ENCODE results near the gene PSORS1C1. TPM values are rescaled to one million over a fixed set of nuclear protein-coding genes. Genes with fewer than 3 reads are reported as not detected.

The PSORS1C1 gene
- total and polyA plus RNA-seq, 4 donors: 1.1 to 10.8 (median 2.5) TPM

GRCh38 chr6:31149827-31150447 lies 35.3 kb downstream of the PSORS1C1 start:
- 92 to 96% methylated on average over 6 of the region's 6 CpGs for WGBS, 2 donors
- Histone ChIP-seq H3K9me3 (ENCODE audit: control insufficient read depth in 4 of 4, insufficient read depth in 3 of 4, low read length in 3 of 4) (no peaks in the 10 kb centered on the region), H3K36me3 (ENCODE audit: control insufficient read depth in 4 of 4, insufficient read depth in 4 of 4, low read length in 4 of 4) (peaks cover 0 to 11% (median 9%) of the 10 kb centered on the region in 4 donors), H3K4me1 (ENCODE audit: control insufficient read depth in 5 of 5, insufficient read depth in 5 of 5, low read length in 5 of 5) (no peaks in the 10 kb centered on the region), H3K4me3 (no peak overlapping the region), H3K9ac (ENCODE audit: insufficient read depth in 1 of 2, low read length in 2 of 2) (no peak overlapping the region), H3K27ac (ENCODE audit: low read depth in 1 of 2, low read length in 1 of 2) (no peak overlapping the region), H3K27me3 (ENCODE audit: control insufficient read depth in 3 of 3, insufficient read depth in 3 of 3, low read length in 2 of 3) (no peaks in the 10 kb centered on the region)
- DNase-seq: no peak
- TF ChIP-seq CTCF (IDR thresholded peaks at IDR 0.05; ENCODE audit: control extremely low read depth, extremely low read depth): no peak
- no peak for ATAC-seq (ENCODE audit: insufficient read depth, low FRiP score)

GRCh38 chr6:31152781-31153180 lies 38.2 kb downstream of the PSORS1C1 start:
- no peak for DNase-seq
- Histone ChIP-seq H3K36me3 (ENCODE audit: control insufficient read depth in 4 of 4, insufficient read depth in 4 of 4, low read length in 4 of 4) (peaks cover 0 to 17% (median 8%) of the 10 kb centered on the region in 4 donors), H3K27me3 (ENCODE audit: control insufficient read depth in 3 of 3, insufficient read depth in 3 of 3, low read length in 2 of 3) (no peaks in the 10 kb centered on the region), H3K4me3 (no peak overlapping the region), H3K9ac (ENCODE audit: insufficient read depth in 1 of 2, low read length in 2 of 2) (no peak overlapping the region), H3K4me1 (ENCODE audit: control insufficient read depth in 5 of 5, insufficient read depth in 5 of 5, low read length in 5 of 5) (peaks cover 0 to 8% (median 3%) of the 10 kb centered on the region in 5 donors), H3K9me3 (ENCODE audit: control insufficient read depth in 4 of 4, insufficient read depth in 3 of 4, low read length in 3 of 4) (no peaks in the 10 kb centered on the region), H3K27ac (ENCODE audit: low read depth in 1 of 2, low read length in 1 of 2) (no peak overlapping the region)
- no peak for ATAC-seq (ENCODE audit: insufficient read depth, low FRiP score)
- TF ChIP-seq CTCF (IDR thresholded peaks at IDR 0.05; ENCODE audit: control extremely low read depth, extremely low read depth): no peak
- WGBS, 2 donors: 93 to 95% methylated on average over 7 of the region's 7 CpGs

GRCh38 chr6:31154436-31154835 lies 39.8 kb downstream of the PSORS1C1 start:
- peaks cover 0 to 17% (median 8%) of the 10 kb centered on the region in 4 donors for H3K36me3 ChIP-seq (ENCODE audit: control insufficient read depth in 4 of 4, insufficient read depth in 4 of 4, low read length in 4 of 4)
- DNase-seq (no peak), ATAC-seq (ENCODE audit: insufficient read depth, low FRiP score) (no peak)
- H3K27me3 ChIP-seq (ENCODE audit: control insufficient read depth in 3 of 3, insufficient read depth in 3 of 3, low read length in 2 of 3): no peaks in the 10 kb centered on the region
- no peak overlapping the region for H3K9ac ChIP-seq (ENCODE audit: insufficient read depth in 1 of 2, low read length in 2 of 2)
- H3K27ac ChIP-seq (ENCODE audit: low read depth in 1 of 2, low read length in 1 of 2): no peak overlapping the region
- H3K4me1 ChIP-seq (ENCODE audit: control insufficient read depth in 5 of 5, insufficient read depth in 5 of 5, low read length in 5 of 5): peaks cover 0 to 13% (median 5%) of the 10 kb centered on the region in 5 donors
- H3K9me3 ChIP-seq (ENCODE audit: control insufficient read depth in 4 of 4, insufficient read depth in 3 of 4, low read length in 3 of 4): no peaks in the 10 kb centered on the region
- 89 to 97% methylated on average over 15 of the region's 15 CpGs for WGBS, 2 donors
- H3K4me3 ChIP-seq: no peak overlapping the region
- TF ChIP-seq CTCF (IDR thresholded peaks at IDR 0.05; ENCODE audit: control extremely low read depth, extremely low read depth): no peak

- ATAC-seq (ENCODE audit: insufficient read depth, low FRiP score) (no peak), DNase-seq (no peak)
- no peaks in the 10 kb centered on the region for H3K27me3 ChIP-seq (ENCODE audit: control insufficient read depth in 3 of 3, insufficient read depth in 3 of 3, low read length in 2 of 3)
- H3K4me1 ChIP-seq (ENCODE audit: control insufficient read depth in 5 of 5, insufficient read depth in 5 of 5, low read length in 5 of 5): peaks cover 3 to 21% (median 9%) of the 10 kb centered on the region in 5 donors
- WGBS, 2 donors: 94 to 97% methylated on average over 7 of the region's 7 CpGs
- H3K9ac ChIP-seq (ENCODE audit: insufficient read depth in 1 of 2, low read length in 2 of 2): no peak overlapping the region
- H3K36me3 ChIP-seq (ENCODE audit: control insufficient read depth in 4 of 4, insufficient read depth in 4 of 4, low read length in 4 of 4): peaks cover 0 to 7% (median 3%) of the 10 kb centered on the region in 4 donors
- H3K4me3 ChIP-seq: no peak overlapping the region
- no peaks in the 10 kb centered on the region for H3K9me3 ChIP-seq (ENCODE audit: control insufficient read depth in 4 of 4, insufficient read depth in 3 of 4, low read length in 3 of 4)
- H3K27ac ChIP-seq (ENCODE audit: low read depth in 1 of 2, low read length in 1 of 2): no peak overlapping the region
- no peak for TF ChIP-seq CTCF (IDR thresholded peaks at IDR 0.05; ENCODE audit: control extremely low read depth, extremely low read depth)
Measured at GRCh38 chr6:31156641-31157040, 42.0 kb downstream of the PSORS1C1 start.

All from lung (tissue), 12 donors.